Brain microvascular endothelial cell (primary cell): ENCODE results near the gene CUBN.

Experiments used
- DNase-seq: peaks from one replicate; pipeline ENCODE4 v3.0.0-alpha.2; 2020
- H3K27ac ChIP-seq: fragments of 250-450 bp; sonication (Bioruptor Pico); 2 replicates; pipeline ENCODE4 v1.5.1; 2020; ENCODE audit warnings: mild to moderate bottlenecking, moderate library complexity
- H3K27me3 ChIP-seq: fragments of 250-450 bp; sonication (Bioruptor Pico); replicated peaks from 2 replicates; pipeline ENCODE4 v1.5.1; 2020; ENCODE audit warnings: mild to moderate bottlenecking
- H3K36me3 ChIP-seq: fragments of 250-450 bp; sonication (Bioruptor Pico); replicated peaks from 2 replicates; pipeline ENCODE4 v1.5.1; 2020; ENCODE audit warnings: mild to moderate bottlenecking
- H3K4me3 ChIP-seq: 2 replicates; pipeline ENCODE4 v1.5.1; 2011; ENCODE audit warnings: low read depth, mild to moderate bottlenecking, control low read depth, low read length, moderate library complexity
- in situ Hi-C: cut with HindIII; loops from 2 replicates; pipeline ENCODE4 v1.10.0; 2017; ENCODE audit warnings: low sequenced_read_pairs, low pct_ligation_motif_present
- TF ChIP-seq, protein P1 (sequence below): IDR thresholded peaks from 2 replicates; pipeline ENCODE4 v1.5.1; 2011; ENCODE audit warnings: low read depth, mild to moderate bottlenecking, moderate library complexity, low read length, control low read depth, inconsistent platforms; ENCODE audit errors: missing control alignments

Gene CUBN

DNA sequence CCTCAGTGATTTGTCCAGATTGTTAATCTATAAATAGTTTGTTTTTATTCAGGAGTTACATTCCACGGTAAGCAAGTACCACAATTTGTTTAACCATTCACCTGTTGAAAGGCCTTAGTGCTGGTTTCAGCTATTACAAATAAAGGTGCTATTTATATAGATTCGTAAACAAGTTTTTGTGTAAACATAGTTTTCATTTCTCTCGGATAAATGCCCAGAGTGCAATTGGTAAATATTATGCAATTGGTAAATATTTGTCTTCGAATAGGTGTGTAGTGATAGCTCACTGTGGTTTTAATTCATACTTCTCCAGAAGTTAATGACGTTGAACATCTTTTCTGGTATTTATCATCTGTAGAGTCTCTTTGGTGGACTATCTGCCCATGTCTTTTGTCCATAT lies 235.9 kb downstream of the CUBN start:
- Histone ChIP-seq H3K27me3 (no peaks in the 10 kb centered on the region), H3K36me3 (no peaks in the 10 kb centered on the region), H3K27ac (no peak overlapping the region), H3K4me3 (no peak overlapping the region)
- TF ChIP-seq, protein P1, sequence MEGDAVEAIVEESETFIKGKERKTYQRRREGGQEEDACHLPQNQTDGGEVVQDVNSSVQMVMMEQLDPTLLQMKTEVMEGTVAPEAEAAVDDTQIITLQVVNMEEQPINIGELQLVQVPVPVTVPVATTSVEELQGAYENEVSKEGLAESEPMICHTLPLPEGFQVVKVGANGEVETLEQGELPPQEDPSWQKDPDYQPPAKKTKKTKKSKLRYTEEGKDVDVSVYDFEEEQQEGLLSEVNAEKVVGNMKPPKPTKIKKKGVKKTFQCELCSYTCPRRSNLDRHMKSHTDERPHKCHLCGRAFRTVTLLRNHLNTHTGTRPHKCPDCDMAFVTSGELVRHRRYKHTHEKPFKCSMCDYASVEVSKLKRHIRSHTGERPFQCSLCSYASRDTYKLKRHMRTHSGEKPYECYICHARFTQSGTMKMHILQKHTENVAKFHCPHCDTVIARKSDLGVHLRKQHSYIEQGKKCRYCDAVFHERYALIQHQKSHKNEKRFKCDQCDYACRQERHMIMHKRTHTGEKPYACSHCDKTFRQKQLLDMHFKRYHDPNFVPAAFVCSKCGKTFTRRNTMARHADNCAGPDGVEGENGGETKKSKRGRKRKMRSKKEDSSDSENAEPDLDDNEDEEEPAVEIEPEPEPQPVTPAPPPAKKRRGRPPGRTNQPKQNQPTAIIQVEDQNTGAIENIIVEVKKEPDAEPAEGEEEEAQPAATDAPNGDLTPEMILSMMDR = no peak
- DNase-seq = no peak
- in situ Hi-C loops = no loop called here

DNA sequence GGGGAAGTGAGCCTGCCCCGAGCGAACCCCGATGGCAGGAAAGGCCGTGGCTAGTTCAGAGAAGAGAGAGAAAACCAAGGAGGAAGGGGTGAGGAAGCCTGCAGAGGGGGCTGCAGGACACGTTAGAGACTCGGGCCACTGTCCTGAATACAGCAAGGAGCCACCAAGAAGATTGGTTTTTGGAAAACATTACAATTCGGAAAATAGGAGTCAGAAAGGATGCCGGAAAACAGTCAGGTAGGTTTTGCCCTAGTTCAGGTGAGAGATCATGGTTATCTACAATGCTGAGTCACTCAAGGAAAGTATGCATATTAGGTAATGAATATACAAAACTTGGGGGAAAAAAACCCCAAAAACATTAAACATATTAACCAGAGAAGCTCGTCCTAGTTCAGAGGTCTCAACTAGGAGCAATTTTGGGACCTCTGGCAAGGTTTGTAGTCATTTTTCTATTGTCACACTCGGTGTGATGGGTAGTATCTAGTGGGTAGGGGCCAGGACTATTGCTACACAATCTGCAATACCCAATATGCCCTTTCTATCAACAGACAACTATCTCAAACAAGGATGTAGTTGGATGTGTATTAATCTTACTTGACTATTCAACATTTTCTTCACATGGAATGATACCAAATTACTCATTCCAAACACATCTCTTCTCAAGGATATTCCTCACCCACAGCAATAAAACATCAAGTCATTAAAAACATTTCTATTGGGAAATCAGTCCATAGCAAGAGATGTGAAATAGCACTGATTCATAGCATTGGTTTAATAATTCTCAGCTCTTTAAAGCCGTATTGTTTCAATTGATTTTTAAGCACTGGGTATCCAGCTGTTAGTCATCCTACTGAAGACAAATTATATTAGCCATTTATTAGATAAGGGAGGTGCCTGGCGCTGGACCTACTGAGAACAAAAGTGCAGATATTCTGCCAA lies 238.0 kb downstream of the CUBN start:
- TF ChIP-seq, protein P1 = peak; percentile 72
- in situ Hi-C loops = no loop called here
- DNase-seq = peak; percentile 59
- Histone ChIP-seq H3K27me3 (no peaks in the 10 kb centered on the region), H3K36me3 (no peaks in the 10 kb centered on the region), H3K4me3 (no peak overlapping the region), H3K27ac (peak overlapping the region; percentile 47)

GRCh38 chr10:16890691-16891090 lies 238.9 kb downstream of the CUBN start:
- in situ Hi-C loops = no loop called here
- Histone ChIP-seq H3K27ac (no peak overlapping the region), H3K27me3 (no peaks in the 10 kb centered on the region), H3K36me3 (no peaks in the 10 kb centered on the region), H3K4me3 (no peak overlapping the region)
- TF ChIP-seq, protein P1 = no peak
- no peak for DNase-seq

GRCh38 chr10:16887565-16887964 lies 242.0 kb downstream of the CUBN start:
- H3K27me3 ChIP-seq = no peaks in the 10 kb centered on the region
- in situ Hi-C loops = no loop called here
- no peak overlapping the region for H3K27ac ChIP-seq
- H3K4me3 ChIP-seq = no peak overlapping the region
- H3K36me3 ChIP-seq = no peaks in the 10 kb centered on the region
- peak; percentile 86 for DNase-seq
- TF ChIP-seq, protein P1 = no peak

DNA sequence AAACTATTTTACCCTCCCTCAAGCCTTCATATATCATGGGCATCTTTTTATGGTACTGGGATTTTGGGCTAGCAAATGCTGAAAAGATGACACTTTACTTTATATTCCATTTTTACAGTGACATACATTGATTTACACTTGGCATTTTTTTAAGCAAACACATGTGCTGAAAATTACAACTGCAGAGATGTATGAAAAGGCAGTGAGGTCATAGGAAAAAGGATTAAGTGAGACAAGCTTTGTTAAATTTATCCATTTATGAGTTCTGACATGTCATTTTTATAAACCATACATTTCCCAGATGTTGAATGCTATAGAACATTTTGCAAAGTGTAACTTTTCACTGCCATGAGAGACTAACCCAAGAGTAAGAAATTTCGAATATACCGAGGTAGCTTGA lies 243.6 kb downstream of the CUBN start:
- in situ Hi-C loops = no loop called here
- DNase-seq = no peak
- Histone ChIP-seq H3K27ac (no peak overlapping the region), H3K36me3 (no peaks in the 10 kb centered on the region), H3K27me3 (no peaks in the 10 kb centered on the region), H3K4me3 (no peak overlapping the region)
- TF ChIP-seq, protein P1 = no peak

GRCh38 chr10:16884497-16884896 lies 245.1 kb downstream of the CUBN start:
- DNase-seq = no peak
- no peak overlapping the region for H3K4me3 ChIP-seq
- H3K36me3 ChIP-seq = no peaks in the 10 kb centered on the region
- no peak overlapping the region for H3K27ac ChIP-seq
- H3K27me3 ChIP-seq = no peaks in the 10 kb centered on the region
- in situ Hi-C loops = no loop called here
- TF ChIP-seq, protein P1 = no peak
